NB4 (cell line): ENCODE measurements around the gene GNAT2.

Experiments
- DNase-seq: peaks from one replicate; pipeline ENCODE4 v3.0.0; 2010; ENCODE audit warnings: low read depth
- H3K4me3 ChIP-seq: one replicate; pipeline ENCODE4 v1.5.1; 2011; ENCODE audit warnings: mild to moderate bottlenecking, low read depth, low read length, moderate library complexity
- CTCF ChIP-seq: IDR thresholded peaks from one replicate; pipeline ENCODE4 v1.5.1; 2012; ENCODE audit warnings: low read depth, low read length
- MYC ChIP-seq: IDR thresholded peaks from 2 replicates; pipeline ENCODE4 v1.6.1; 2011; ENCODE audit warnings: low read depth, low read length
- POLR2A ChIP-seq: IDR thresholded peaks from 2 replicates; pipeline ENCODE4 v1.6.1; 2011; ENCODE audit warnings: mild to moderate bottlenecking; ENCODE audit not compliant: insufficient read length; ENCODE audit errors: extremely low read depth
- TF ChIP-seq, protein P1 (sequence below): IDR thresholded peaks from 2 replicates; pipeline ENCODE4 v1.6.1; 2011; ENCODE audit warnings: low read depth, low read length

Gene GNAT2

DNA sequence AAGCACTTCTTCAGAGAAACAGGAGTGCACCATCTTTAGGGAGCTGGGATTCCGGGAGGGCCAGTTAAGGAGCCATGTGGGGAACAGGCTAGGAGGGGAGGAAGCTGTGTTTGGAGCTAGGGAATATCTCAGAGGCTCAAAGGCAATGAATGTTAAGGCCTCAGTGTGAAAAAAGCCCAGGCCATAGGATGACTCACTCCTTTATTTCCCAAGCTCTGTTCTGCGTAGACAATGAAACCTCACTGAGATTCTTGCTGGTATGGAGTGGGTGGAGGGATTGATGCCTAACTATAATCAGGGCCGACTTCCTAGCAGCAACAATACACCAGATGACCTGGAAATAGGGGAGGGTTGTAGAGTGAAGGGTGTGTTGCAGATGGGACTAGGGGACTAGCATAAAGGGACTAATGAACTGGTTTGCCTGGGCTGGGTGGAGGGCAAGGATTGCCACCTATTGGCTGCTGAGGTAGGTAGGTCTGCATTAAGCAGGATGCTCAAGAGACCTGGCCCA, 2.1 kb downstream of the GNAT2 start:
- peak; percentile 80 for DNase-seq

DNA sequence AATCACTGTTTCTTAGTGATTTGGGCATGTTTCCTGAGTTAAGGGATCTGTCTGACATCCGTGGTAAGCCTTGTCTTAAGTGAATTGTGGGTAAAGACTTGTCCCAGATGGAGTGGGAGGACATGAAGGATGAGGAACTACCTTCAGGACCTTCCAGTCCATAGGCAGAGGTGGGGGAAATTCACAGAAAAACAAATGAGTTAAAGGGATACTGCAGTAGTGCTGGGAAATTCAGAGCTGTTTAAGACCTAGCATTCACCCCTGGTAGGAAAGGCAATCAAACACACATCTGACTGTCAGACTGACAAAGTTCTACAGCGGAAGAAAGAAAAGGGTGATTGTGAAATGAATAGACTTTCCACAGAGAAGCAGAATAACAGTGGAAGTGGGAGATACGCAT, 3.0 kb downstream of the GNAT2 start:
- DNase-seq = no peak
- TF ChIP-seq, protein P1, sequence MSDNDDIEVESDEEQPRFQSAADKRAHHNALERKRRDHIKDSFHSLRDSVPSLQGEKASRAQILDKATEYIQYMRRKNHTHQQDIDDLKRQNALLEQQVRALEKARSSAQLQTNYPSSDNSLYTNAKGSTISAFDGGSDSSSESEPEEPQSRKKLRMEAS = no peak
- TF ChIP-seq MYC = no peak; the same call in 1 of the 2 replicates
- TF ChIP-seq CTCF = no peak
- TF ChIP-seq POLR2A = no peak
- no peak overlapping the region for H3K4me3 ChIP-seq

More for the DNA sequence above, 2.1 kb downstream of the GNAT2 start:
- H3K4me3 ChIP-seq = no peak overlapping the region
- TF ChIP-seq MYC (no peak), CTCF (no peak), POLR2A (no peak)
- TF ChIP-seq, protein P1 = no peak

DNA sequence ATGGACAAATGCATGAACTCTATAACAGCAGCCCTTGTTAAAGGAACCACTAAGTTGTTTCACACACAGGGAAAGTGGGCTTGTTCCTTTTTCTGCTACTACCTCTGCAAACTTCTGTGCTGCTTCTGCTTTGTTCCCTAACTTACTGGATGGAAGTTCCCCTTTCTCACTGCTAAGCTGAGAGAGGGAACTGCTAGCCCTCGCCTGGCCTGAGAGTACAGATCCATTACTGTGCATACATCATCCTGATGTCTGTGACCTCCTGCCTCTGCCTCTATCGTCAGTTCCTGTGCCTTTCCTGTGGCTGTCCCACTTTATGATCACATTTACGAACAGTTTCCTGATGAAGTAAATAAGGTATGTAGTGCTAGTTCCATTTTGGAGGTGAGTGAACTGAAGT, 3.5 kb downstream of the GNAT2 start:
- H3K4me3 ChIP-seq = no peak overlapping the region
- DNase-seq = peak; percentile 93
- TF ChIP-seq CTCF (no peak), MYC (peak; percentile 40; the same call in 1 of the 2 replicates), POLR2A (no peak)
- TF ChIP-seq, protein P1 = no peak

GRCh38 chr1:109613361-109614147, 5.9 kb downstream of the GNAT2 start:
- no peak for DNase-seq
- H3K4me3 ChIP-seq = no peak overlapping the region
- no peak for TF ChIP-seq POLR2A
- TF ChIP-seq, protein P1 = no peak

DNA sequence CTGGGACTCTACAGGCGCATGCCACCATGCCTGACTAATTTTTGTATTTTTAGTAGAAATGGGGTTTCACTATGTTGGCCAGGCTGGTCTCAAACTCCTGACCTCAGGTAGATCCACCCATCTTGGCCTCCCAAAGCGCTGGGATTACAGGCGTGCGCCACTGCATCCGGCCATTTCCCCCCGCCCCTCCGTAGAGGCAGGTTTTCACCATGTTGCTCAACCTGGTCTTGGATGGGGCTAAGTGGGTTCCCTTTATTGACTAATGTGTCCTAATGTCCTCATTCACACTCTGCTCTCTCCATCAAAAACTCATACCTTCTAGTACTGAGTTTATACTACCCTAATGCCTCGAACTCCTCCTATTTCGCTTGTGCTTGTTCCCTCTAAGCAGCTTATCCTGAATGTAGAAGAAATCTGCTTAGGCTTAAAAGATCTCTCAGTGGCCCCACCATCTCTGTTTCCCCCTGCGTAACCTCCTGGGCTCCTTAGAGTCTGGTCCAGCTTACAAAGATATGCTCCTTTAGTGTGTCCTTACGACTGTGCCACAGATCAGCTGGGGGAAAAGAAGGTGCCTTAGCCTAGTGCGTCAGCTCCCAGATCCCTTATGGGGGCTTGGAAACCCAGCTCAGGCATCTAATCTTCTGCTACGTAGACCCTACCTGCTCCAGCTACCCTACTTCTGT, 8.0 kb downstream of the GNAT2 start:
- DNase-seq = no peak
- no peak for TF ChIP-seq POLR2A
- TF ChIP-seq MYC = no peak
- TF ChIP-seq, protein P1 = no peak
- no peak for TF ChIP-seq CTCF
- no peak overlapping the region for H3K4me3 ChIP-seq
